Muscle of arm (tissue), 14 donors: Measurements from ENCODE around the gene SLC40A1. TPM values are rescaled to one million over a fixed set of nuclear protein-coding genes. Genes with fewer than 3 reads are reported as not detected.
A peak's percentile ranks its signal among the peaks of the same experiment; 100 is the strongest.

ENCODE experiments used
- DNase-seq: peaks from one replicate; pipeline ENCODE4 v3.0.0-alpha.2; 2013
- long read RNA-seq, 11 donors: transcript quantifications; one replicate each; lab custom pipeline, GENCODE V29; 2026
- polyA plus RNA-seq, 12 donors: library from polyadenylated mRNA; unstranded; fragments of 120-200 nt; gene quantifications; one replicate each; pipeline ENCODE4 v1.2.1, GENCODE V29; 2013; ENCODE audit not compliant: insufficient read length in 12 of 12

SLC40A1 gene, protein sequence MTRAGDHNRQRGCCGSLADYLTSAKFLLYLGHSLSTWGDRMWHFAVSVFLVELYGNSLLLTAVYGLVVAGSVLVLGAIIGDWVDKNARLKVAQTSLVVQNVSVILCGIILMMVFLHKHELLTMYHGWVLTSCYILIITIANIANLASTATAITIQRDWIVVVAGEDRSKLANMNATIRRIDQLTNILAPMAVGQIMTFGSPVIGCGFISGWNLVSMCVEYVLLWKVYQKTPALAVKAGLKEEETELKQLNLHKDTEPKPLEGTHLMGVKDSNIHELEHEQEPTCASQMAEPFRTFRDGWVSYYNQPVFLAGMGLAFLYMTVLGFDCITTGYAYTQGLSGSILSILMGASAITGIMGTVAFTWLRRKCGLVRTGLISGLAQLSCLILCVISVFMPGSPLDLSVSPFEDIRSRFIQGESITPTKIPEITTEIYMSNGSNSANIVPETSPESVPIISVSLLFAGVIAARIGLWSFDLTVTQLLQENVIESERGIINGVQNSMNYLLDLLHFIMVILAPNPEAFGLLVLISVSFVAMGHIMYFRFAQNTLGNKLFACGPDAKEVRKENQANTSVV
- 10 to 100 TPM in 11 of 12 donors, not detected in 1; 34.5 to 69.1 (median 50.4) TPM for polyA plus RNA-seq
- long read RNA-seq, donor 1, transcript SLC40A1-207 (4 exons, 993 nt) = minor isoform, 6 of 324 reads
- long read RNA-seq, donor 1, transcript SLC40A1-201 (8 exons, 3,442 nt) = major isoform, 84 of 324 reads
- long read RNA-seq, donor 1, partial matches to known transcripts = 234 of 324 reads
- long read RNA-seq, donor 1, other reads (novel, unspliced or antisense) = 0 of 324 reads
- long read RNA-seq, donor 2, transcript SLC40A1-201 (8 exons, 3,442 nt) = major isoform, 25 of 25 reads
- long read RNA-seq, donor 2, partial matches to known transcripts = 0 of 25 reads
- long read RNA-seq, donor 2, other reads (novel, unspliced or antisense) = 0 of 25 reads
- long read RNA-seq, donor 3, transcript SLC40A1-201 (8 exons, 3,442 nt) = major isoform, 14 of 14 reads
- long read RNA-seq, donor 3, partial matches to known transcripts = 0 of 14 reads
- long read RNA-seq, donor 3, other reads (novel, unspliced or antisense) = 0 of 14 reads
- long read RNA-seq, donor 4, transcript SLC40A1-201 (8 exons, 3,442 nt) = major isoform, 8 of 8 reads
- long read RNA-seq, donor 4, partial matches to known transcripts = 0 of 8 reads
- long read RNA-seq, donor 4, other reads (novel, unspliced or antisense) = 0 of 8 reads
- long read RNA-seq, donor 5, transcript SLC40A1-201 (8 exons, 3,442 nt) = major isoform, 19 of 29 reads
- long read RNA-seq, donor 5, partial matches to known transcripts = 10 of 29 reads
- long read RNA-seq, donor 5, other reads (novel, unspliced or antisense) = 0 of 29 reads
- long read RNA-seq, donor 6, transcript SLC40A1-201 (8 exons, 3,442 nt) = major isoform, 6 of 7 reads
- long read RNA-seq, donor 6, partial matches to known transcripts = 0 of 7 reads
- long read RNA-seq, donor 6, other reads (novel, unspliced or antisense) = 0 of 7 reads
- long read RNA-seq, donor 7, transcript SLC40A1-201 (8 exons, 3,442 nt) = major isoform, 9 of 19 reads
- long read RNA-seq, donor 7, partial matches to known transcripts = 10 of 19 reads
- long read RNA-seq, donor 7, other reads (novel, unspliced or antisense) = 0 of 19 reads
- long read RNA-seq, donor 8, transcript SLC40A1-201 (8 exons, 3,442 nt) = major isoform, 21 of 30 reads
- long read RNA-seq, donor 8, partial matches to known transcripts = 9 of 30 reads
- long read RNA-seq, donor 8, other reads (novel, unspliced or antisense) = 0 of 30 reads
- long read RNA-seq, donor 9, transcript SLC40A1-201 (8 exons, 3,442 nt) = major isoform, 7 of 19 reads
- long read RNA-seq, donor 9, partial matches to known transcripts = 11 of 19 reads
- long read RNA-seq, donor 9, other reads (novel, unspliced or antisense) = 0 of 19 reads
- long read RNA-seq, donor 10, transcript SLC40A1-201 (8 exons, 3,442 nt) = major isoform, 17 of 19 reads
- long read RNA-seq, donor 10, partial matches to known transcripts = 0 of 19 reads
- long read RNA-seq, donor 10, other reads (novel, unspliced or antisense) = 0 of 19 reads
- long read RNA-seq, donor 11, transcript SLC40A1-201 (8 exons, 3,442 nt) = major isoform, 14 of 16 reads
- long read RNA-seq, donor 11, partial matches to known transcripts = 0 of 16 reads
- long read RNA-seq, donor 11, other reads (novel, unspliced or antisense) = 0 of 16 reads

DNA sequence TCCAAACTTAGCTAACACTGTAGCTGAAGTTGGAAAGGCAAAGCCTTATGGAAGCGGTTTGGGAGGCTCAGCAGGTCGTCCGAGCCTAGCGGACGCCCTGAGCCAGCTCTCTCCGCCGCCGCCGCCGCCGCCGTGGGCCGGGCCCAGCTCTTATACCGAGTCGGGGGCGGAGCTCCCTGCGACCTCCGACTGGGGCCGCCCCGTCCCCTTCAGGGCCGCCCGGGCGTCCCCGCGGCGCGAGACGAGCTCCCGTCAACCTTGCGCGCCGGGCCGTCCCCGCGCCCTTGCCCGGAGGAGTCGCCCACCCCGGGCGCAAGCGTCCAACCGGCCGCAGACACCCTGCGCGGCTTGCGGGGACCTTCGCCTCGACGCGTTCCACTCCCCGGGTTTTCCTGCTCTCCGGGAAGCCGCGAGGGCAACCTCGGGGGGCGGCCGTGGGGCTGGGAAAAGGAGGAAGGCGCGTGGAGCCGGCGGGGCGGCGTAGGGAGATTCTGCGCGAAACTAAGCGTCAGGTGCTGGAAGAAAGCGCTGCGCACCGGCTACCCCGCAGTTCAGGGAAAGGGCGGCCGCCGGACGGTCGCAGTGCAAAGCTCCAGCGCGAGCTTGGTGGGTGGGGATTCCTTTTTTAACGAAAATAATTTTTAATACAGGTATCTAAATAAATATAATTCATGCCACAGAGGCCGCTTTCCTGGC, at the start of gene SLC40A1:
Gene SLC40A1, minus strand, starts transcription at position 129 of the 696 bp plus-strand sequence. CDS start 326 bp downstream, outside the sequence.
- peak; percentile 80 for DNase-seq

DNA sequence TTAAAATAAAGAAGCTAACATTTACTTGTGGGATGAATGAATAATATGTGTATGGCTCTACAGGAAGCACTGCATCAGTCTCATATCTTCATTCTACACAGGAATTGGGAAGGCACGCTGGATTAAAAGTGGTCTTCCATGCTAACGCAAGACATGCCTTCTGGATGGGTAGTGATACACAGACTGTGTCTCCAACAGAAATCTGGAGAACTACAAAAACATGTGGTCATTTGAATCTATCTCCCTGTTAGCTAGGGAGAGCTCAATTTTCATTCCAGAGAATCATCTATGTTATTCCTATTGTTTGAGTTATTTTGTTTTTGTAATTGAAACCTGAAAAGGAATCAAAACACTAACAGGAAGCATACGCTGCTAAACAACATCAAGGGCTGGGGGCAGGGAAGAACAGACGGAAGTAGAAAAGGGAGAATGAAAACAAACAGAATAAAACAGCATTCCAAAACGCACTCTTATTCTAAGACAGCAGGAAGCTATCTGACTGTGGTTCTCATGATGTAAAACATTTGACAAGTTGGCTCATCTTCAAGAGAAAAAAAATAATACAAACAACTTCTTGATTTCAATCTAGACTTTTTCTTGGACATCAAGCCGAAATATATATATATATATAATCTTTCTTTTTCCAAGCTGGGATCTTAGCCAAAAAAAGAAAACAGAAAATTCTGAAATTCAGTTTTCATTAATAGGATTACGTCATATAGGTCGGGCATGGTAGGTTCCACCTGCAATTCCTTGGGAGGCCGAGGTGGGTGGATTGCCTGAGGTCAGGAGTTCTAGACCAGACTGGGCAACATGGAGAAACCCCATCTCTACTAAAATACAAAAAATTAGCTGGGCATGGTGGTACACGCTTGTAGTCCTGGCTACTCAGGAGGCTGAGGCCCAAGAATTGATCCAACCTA, 49.2 kb upstream of the SLC40A1 start:
- no peak for DNase-seq

DNA sequence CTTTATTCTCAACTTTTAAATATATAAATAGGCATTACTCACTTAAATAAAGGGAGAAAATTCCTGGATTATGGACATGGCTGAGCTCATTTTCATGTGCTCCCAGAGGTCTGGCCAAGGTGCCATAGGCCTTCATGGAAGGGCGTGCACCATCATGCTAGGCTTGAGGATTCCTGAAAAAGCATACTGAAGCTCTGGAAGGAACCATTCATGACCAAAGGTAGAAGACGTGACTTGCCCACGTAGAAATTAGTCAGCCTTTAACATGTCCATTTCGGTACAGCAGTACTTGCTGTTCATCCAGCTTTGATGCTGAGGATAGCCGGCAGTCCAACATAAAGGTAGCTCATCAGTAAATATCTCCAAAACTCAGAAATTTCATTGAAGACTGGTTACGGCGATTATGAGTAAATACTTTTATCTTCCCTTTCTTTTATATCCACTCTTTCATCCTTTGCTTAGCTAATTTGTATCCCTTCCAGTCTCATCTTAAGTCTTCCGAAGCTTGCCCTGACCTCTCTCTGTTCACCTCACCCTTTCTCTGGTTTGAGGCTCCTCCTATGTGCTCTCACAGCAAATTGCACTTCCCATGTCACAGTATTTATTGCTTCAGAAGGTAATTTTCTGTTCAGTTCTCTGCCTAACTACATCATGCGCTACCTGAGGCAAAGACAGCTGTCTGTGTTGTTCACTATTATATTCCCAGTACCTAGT, 48.4 kb upstream of the SLC40A1 start:
- no peak for DNase-seq

DNA sequence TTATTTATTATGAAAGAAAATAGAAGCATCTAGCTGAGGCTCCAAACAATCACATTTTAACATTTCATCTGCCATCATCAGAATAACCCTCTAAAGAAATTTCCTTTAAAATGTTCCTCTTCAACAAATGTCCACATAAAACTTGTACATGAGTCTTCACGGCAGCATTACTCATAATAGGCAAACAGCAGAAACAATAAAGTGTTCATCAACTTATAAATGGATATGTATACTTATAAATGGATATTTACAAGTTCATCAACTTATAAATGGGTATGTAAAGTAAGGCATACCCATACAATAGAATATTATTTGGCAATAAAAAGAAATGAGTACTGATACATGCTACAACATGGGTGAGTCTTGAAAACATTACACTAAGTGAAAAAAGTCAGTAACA, 47.2 kb upstream of the SLC40A1 start:
- no peak for DNase-seq

DNA sequence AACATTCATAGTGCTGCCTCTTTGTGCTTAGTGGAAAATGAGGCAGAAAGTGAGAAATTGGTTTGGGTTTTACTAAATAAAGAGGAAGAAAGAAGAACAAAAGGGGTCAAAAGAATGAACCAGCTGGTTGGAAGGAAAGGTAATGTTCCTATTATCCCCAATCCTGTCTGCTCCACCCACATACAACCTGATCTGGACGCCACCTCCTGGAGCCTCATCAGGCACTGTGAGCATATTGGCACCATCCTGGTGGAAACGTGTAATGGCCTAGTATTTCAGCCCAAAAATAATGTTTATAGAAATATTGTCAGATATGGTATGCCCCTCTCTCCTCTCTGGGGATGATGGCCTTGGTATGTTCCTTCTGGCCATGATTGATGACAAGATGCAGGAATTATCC, 45.0 kb upstream of the SLC40A1 start:
- DNase-seq = no peak

DNA sequence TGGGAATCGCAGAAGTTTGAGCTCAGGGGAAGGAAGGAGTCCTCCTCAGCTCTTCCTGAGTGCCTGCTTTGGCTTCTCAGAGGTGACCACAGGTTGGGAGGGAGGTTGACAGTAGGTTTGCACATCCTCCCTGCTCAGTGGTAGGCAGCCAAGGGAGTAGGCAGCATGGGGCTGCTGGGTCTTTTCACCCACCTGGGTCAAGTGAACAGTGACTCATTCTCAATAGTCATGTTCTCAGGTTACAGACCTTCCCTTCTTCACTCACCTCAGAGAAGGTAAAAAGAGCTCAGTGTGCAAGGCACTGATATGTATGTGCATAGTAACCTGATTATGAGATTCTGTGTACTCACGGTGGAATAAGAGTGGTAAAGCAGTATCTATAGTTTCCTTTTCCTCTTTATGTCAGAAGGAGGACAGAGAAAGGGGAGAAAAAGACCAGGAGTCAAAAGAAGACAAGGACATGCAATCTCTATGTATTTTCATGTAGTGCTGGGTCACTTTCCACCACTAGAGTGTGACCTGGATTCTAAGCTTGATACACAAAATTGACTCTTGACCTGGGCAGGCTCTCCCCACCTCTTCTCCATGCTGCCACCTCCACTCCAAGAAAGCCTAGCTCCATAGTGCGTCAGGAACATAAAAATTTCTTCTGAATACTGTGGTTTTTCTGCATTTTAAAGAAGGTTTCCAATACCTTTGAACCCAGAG, 44.2 kb upstream of the SLC40A1 start:
- DNase-seq = no peak

DNA sequence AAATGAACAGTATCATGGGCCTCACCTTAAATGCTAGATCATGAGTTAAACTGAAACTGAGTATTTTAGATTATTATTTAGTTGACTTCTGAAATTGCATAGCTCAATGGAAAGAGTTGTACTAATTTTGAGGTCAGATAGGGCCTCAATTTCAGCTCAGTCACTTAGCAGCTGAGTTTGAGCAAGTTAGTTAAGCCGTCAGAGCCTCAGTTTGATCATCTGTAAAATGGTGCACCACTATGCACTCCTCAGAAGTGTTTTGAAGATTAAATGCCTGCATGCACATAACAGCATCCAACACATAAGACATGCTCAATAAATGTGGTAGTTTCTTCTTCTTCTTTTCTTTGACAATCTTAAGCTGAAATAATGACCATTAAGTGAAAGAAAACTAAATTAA, 42.5 kb upstream of the SLC40A1 start:
- no peak for DNase-seq

DNA sequence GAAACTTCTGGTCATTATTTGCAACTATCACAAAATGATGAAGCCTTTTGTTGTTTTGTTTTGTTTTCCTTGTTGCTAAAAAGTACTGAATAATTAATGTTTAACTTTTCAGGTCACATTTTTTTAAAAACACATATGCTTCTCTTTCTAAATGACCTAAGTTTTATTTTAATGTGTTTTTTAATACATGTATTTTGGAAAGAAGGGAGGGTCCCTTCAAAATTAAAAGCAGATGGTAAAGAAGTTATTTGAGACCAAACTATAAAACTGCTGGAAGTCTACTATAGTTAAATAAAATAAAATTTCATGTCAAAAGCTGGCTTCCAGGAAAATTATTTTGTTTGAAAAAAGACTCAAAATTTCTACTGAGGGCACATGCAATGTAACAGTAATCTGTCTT, 41.2 kb upstream of the SLC40A1 start:
- no peak for DNase-seq

DNA sequence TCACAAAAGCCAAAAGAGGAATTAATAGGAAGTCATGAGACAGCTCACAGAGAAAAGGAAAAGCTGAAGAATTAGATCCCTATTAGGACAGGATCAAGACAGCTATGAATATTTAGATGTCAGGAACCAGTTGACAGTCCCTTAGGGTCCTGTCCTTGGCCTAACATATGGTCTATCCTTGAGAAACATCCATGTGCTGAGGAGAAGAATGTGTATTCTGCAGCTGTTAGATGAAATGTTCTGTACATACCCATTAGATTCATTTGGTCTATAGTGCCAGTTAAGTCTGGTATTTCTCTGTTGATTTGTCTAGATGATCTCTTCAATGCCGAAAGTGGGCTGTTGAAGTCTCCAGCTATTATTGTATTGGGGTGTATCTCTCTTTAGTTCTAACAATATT, 37.6 kb upstream of the SLC40A1 start:
- DNase-seq = no peak

DNA sequence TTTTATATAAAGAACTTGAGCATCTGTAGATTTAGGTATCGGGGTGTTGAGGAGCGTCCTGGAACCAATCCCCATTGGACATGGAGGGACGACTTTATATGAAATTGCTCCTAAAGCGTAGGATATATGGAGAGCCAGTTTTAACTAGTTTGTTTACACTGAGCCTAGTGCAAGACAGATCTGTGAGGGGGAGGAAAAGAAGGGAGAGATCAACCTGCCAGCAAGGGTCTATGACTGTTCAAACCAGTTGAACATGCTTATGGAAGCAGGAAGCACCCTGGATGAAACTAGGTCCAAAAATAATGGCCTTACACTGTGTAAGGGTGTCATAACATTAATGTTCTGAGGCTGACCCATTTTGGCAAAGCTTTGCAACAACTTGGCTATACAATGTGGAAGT, 34.0 kb upstream of the SLC40A1 start:
- DNase-seq = no peak

DNA sequence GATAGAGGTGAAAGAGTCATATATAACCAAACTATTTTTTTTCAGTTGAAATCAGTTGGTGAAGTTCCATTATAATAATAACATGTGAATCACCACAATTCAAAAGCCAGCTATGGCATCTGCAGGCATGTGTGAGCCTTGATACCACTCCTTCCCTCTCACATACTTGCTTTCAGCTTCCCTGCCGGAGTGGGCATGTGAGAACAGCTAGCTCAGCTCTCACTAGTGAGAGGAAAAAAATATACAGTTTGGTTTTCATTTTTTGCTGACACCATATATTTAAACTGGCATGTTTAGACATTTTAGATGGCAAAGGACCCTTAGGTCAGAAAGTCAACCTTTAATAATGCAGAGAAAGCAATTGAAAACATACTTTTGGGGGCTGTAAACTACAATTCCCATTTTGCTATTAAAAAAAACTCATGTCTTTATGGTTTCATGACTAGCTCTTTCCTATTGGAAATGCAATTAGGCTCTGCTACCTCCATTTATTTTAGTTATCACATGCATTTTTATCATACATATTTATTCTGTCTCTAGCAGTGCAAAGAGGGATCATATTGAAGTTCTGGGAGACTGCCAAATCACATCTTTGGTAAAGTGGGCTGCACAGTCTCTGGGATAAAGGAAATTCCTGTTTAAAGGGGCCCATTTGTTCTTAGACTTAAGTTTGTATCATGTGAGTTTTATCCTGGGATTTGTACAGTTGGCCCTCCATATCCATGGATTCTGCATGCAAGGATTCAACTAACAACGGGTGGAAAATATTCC, 33.2 kb upstream of the SLC40A1 start:
- no peak for DNase-seq

DNA sequence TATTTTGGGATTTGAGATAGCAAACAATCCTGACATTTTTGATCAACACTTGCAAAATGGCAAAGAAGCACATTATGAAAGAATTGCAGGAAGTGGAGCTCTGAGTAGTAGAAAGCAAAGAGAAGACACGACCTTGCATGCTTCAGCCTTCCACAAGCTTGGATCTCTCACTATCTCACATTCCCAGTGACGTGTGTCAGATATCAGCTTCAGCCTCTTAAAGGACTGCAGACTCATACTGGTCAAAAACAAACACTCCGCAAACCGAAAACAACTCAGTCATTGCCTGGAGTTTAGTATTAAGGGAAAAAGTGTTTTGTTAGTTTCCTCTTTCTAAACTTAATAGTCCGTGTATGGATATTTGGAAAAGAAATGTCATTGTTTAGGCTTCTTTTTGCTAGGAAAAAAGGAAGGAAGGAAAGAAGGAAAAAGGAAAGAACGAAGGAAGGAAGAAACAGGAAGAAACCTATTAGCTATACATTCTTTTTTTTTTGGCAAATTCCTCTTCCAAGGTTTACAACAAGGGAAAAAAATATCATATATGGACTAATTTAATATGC, 32.6 kb upstream of the SLC40A1 start:
- DNase-seq = peak; percentile 33

DNA sequence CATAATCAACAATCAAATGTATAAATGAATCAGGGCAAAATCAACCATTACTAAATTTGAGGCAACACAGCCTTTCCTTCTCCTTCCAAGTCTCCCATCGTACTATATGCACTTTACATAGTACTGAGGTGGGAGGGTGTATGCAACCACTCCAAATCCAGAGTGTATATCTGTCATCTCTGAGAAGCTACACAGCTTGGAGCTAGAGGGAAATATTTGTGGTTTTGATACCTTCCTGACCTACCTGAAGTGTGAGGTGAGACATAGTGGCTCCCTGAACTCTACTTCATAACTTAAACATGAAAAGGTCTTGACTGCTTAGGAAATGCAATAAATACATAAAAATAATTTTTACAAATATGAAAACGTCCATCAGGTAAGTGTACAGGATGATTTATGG, 30.1 kb upstream of the SLC40A1 start:
- DNase-seq = no peak

DNA sequence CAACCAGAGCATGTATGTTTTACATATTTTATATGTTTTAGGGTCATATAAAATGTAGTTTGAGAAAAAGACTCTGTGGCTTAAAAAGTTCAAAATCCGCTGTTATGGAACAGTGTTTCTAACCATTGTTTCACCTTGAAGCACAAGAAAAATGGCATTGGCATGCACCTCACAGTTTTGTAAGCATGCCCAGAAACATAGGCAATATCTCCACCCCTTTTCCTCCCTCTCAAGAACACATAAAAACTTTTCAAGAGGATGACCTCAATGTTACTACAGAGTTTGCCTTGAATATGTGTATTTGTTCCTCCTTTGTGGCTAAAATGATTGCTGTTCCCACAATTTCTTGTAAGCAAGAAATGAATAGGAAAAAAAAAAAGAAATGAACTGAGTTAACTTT, 29.3 kb upstream of the SLC40A1 start:
- DNase-seq = no peak

DNA sequence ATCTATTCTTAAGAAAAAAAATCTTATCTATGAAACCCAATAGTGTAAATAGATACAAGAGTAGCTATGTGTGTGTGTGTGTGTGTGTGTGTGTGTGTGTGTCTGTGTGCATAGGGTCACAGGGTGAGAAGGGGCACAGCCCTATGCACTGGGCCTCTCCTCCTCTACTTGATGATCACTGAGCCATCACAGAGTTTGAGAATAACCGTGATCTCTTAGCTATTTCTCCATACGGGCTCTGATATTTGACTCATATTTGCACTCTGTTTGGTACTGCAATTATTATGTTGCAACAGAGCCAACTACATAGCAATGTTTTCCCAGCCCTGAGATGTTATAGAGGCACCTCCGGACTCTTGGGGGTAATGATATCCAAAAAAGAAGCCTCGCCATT, 28.8 kb upstream of the SLC40A1 start:
- DNase-seq = no peak
